Right ventricle myocardium superior (tissue), 1 donor: ENCODE results near the gene ALDH1L1. TPM values are rescaled to one million over a fixed set of nuclear protein-coding genes. Genes with fewer than 3 reads are reported as not detected.

Source experiments
- ATAC-seq: fragments of 200-7000 bp; cut with Tn5 transposase; one replicate; pipeline ENCODE4 v1.9.1; 2020; ENCODE audit warnings: mild to moderate bottlenecking; ENCODE audit not compliant: poor library complexity
- DNase-seq: peaks from one replicate; pipeline ENCODE4 v3.0.0-alpha.2; 2020
- intact Hi-C: fragments of 100-400 bp; cut with DNase I; formaldehyde crosslinking; loops from one replicate; pipeline ENCODE4 v1.11.2; 2022
- total RNA-seq: library from RNA; stranded (reverse); fragmentation: NEBNext Ultra II Directional; extraction: Animal tissue kit (Norgen Biotek cat#: 25700); gene quantifications from one replicate; pipeline ENCODE4 v1.2.1, GENCODE V29; 2021
- donor health status: DM: no; HTN: yes; CAD: no; lungs with severe emphysema.

The ALDH1L1 gene
- total RNA-seq, 1 donor from 2014 or later, result 21.5 TPM

DNA sequence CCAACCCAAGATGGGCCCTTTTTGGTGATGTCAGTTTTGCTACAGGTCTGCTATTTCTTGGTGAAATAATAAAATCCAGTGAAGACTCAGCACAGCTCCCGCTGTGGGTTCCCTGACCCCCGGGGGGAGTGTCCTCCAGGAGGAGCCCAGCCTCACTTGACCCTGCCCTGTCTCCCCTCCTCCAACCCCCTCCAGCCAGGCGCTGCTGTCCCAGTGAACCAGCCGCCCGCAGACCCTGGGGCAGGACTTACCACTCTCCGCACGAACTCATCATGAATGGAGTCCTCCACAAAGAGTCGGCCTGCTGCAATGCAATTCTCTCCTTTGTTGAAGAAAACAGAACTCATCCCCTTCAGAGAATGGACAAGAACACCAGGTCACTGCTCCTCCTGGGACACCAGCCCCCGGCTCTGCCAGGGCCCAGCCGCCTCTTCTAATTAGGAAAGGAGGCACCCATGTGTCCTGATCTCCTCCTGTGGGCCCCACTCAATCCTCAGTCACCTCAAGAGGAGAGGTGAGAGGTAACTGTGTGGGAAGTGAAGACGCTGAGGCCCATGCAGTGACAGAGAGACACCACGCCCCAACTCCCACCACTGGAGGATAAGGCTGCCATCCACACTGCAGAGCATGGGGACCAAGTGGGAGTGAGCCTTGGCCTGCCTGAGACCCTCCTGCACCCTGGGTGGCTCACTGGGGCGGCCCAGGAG is 67.7 kb downstream of the ALDH1L1 start:
- intact Hi-C loops, result no loop called here
- DNase-seq (no peak), ATAC-seq (no peak)

DNA sequence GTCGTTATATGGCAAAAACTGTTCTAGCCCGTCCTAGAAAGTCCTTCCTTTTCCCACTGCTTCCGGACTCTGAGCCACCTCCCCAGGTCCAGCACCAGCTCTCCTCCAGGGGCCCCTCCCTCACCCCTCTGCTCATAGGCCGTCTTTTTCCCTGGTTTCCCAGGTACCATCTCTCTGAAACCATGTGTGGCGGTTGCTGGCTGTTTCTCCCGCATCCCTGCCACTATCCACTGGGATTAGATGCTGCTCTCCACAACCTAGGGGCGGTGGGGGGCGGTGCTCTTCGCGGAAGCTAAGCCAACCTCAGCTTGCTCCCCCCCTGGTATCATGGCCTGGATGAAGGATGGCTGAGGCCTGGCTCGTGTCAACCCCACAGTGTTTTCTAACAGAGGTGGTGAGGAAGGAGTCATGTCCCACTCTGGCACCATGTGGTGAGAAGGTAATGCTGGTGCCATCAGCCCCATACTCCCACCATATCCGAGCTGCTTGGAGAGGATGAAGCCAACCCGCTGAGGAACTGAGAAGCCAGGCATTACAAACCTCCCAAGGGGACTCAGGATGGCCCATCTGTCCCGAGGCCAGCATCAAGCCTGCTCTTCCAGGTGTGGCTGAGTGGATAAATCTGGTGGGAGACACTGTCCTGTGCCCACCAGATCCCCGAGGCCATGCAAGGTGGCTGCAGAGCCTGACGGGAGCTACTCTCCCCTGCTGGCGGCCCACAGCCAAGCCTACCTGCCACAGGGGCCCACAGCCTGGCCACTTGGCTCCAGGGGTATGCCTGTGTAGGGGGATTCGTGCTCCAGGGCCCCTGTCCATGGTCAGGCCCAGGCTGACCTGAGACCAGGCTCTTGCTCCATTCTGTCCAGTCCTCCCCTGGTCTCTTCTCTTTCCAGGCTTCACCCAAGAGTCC is 68.6 kb downstream of the ALDH1L1 start:
- no peak for DNase-seq
- no peak for ATAC-seq

DNA sequence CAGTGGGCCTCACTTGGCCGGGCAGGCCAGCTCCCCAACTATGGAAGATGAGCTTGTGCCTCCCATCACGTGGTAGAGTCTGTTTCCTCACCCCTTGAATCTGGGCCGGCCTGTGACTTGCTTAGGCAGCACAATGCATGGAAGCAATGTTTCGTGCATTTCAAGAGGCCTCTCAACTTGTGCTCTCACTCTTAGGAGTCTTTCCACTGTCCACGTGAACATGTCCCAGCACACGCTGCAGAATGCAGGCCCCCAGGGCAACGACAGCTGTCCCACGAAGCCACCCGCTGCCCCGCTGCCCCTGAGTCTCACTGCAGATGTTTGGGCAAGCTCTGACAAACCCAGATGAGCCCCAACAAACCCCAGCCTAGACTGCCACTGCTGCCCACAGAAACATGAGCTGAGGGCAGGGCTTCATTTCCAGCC is 69.2 kb downstream of the ALDH1L1 start:
- DNase-seq (no peak), ATAC-seq (no peak)
- intact Hi-C loops, result no loop called here

More for the DNA sequence above, 68.6 kb downstream of the ALDH1L1 start:
- intact Hi-C loops, result no loop called here

DNA sequence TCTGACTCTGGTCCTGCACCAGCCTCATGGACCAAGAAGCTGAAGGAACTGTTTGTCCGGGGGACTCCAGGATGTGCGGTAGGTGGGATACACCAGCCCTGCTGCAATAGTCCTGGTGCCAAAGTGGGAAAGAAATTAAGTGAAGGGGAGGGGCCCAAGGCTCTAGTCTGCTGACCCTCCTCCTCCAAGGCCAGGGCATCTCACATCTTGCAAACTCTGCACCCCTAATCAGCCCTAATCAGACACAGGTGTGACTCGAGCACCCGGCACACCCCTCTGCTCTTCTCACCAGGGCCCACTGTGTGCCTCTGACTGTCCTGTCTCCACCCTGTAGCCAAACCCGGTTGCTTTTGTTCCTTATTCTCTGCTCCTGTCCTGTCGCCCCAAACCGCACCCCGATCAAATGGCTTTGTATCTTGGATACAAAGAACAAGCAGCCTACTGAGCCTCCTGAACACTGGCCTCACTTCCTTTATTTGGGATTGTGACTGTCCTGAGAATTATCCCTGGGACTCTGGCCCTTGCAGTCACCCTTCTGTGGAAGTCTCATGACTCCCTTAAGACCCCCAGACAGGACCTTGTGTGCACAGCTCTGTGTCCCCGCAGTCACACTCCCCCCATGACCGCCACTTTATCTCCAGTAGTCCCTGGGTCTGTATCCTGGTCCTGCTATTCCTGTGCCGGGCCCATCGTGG is 69.8 kb downstream of the ALDH1L1 start:
- no peak for ATAC-seq
- intact Hi-C loops, result no loop called here
- no peak for DNase-seq

DNA sequence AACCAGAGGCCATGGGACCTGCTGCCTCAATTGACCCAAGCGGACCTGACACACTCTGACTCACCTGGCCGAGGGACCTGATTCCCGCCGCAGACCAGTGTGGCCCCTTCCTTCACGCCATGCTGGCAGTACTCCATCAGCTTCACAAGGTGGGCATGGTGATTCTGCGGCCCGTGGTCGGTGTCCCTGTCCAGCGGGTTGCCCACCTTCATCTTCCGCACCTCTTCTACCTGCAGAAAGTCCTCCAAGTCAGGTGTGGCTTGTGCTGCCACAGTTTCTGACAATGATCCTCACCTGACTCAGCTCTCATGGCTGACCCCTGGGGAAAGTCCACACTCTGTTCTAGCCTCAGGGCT is 70.5 kb downstream of the ALDH1L1 start:
- intact Hi-C loops, result no loop called here
- DNase-seq (no peak), ATAC-seq (no peak)

DNA sequence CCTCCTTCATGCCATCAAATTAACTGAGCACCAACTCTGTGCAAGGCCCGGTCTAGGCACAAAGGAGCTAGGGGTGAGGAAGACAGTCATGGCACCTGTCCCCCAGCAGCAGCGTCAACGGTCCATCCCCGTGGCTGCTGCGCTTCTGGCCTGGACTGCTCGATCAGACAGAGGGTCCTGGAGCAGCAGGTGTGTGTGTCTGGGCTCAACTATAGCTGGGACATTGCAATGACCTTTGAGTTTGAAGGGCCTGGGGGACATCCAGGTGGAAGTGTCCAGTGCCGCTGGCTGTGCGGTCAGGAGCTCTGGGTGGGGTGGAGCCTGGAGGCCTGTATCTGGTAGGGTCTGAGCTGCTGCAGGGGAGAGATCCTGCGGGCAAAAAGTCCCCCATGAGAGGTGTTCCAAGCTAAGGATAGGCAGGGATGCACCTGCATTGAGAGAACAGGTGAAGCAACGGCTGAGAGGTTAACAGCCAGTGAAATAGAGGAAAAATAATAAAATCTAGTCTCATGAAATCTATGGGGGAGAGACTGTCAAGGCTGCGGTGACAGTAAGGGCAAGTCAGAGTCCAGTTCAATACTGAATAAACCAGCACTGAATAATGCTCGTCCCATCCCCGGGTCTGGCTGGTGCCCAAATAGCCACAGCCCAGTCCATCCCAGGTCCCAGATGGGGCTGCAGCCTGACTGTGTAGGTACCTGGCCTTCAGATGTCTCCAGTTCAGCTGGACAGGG is 71.1 kb downstream of the ALDH1L1 start:
- intact Hi-C loops, result no loop called here
- DNase-seq, result no peak

DNA sequence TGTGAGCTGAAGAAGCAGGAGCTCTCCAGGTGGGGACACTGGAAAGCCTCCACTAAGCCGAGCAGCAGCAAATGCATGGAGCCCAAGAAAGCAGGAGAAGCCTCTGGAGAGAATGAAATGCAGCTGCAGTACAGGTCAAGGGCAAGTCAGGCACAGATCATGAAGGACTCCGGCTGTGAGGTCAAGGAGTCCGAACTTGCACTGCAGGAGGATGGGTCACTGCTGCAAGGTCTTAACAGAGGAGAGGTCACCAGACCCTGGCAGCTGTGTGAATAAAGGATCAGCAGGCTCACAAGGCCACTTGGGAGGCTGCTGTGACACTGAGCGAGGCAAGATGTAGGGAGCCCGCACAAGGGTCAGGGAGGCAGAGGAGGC is 71.7 kb downstream of the ALDH1L1 start:
- intact Hi-C loops, result no loop called here
- ATAC-seq (no peak), DNase-seq (no peak)

More for the DNA sequence above, 71.1 kb downstream of the ALDH1L1 start:
- no peak for ATAC-seq

DNA sequence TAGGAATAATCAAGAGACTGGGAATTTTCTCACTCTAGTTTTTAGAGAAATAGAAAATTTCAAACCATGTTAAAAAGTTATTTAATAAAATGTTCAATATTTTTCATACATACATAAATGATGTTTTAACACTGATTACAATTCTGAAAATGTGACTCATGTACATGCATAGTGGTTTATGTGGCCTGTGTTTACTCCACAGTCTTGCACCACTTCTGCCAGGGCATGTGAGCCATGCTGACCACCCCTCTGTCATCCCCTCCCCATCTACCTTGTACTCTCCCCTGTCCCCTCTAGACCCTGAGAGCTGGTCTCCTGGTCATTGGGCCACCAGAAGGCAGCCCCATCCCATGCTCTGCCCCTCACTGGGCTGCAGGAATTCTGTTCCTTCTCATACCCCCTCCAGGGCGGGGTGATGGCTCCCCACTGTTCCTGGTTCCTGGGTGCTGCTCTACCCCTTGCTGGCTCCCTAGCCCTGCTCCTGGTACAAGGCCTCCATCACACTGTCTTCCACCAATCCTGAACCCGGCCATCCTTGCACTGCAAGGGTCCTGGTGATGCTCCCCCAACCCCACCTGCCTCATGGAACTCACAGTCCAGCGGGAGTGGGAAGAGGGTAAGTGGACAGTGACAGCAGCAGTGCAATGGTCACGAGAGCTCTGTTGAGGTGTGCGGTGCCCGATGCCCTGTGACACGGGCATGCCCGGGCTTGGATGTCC is 72.3 kb downstream of the ALDH1L1 start:
- ATAC-seq (no peak), DNase-seq (no peak)
- intact Hi-C loops, result no loop called here

DNA sequence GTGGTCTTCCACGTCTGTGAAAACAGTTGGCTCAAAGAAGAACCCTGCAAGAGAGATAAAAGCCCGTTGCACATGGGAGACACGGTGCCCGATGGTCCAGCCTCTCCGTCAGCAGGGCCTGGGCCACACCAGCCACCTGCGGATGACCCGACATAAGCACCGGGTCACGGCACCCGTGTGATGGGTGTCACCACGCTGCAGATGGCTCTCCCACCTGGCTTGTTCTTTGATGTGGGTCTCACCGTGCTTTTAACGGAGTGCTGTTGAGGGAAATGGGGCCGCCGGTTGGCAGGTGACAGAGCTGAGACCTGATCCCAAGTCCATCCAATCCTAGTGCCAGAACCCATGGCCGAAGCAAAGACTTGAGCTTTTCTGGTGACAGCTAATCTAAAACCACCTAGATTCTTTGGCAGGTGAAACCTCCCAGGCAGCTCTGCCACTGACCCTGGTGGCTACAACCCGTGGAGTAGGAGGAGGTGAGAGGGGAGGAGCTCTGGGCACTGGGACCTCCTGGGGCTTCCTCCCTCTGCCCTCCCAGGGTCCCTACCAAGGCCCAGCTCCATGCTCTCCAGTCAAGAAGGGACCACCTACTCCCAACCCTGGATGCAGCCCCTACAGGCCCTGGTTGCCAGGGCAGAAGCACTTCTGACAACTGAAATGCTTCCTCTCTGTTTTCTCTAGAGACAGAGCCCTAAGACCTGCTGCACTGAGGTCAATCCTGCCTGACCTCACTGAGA is 73.0 kb downstream of the ALDH1L1 start:
- no peak for DNase-seq

DNA sequence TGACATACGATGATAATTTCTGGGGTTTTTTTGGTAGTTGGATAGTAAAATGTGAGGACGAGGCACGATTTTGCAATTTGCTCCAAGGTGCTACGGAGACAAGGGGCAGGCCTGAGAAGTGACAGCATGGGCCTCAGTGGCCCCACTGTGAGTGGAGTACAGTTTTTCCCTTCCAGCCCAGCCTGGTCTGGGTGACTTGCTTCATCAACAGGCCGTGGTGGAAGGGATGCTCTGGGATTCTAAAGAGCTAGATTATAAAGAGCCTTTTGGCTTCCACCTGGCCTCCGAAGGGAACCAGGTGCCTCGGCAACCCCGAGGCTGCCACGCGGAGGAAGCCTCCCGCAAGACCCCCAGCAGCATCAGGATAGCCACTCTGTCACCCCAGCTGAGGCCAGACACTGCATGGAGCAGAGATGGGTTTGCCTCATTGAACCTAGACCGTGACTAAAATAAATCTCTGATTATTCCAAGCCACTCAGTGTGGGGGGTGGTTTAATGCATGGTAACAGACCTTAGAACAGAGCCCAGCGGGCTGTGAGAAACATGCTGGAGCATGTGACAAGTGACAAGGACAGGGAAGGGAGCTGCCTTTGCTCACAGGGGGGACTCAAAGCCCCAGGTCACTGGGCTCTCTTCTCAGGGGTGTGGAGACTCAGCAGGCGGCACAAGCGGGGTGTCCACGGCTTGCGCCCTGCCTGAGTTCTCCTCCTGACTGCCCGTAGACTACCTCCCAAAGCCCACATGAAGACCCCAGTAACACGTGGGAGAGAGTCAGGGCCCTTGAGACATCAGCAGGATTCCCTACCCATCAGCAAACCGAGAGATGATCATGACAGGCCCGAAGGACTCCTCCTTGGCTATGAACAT is 73.8 kb downstream of the ALDH1L1 start:
- ATAC-seq, result no peak
- intact Hi-C loops, result no loop called here
- DNase-seq, result no peak

More for the DNA sequence above, 73.0 kb downstream of the ALDH1L1 start:
- ATAC-seq, result no peak
- intact Hi-C loops, result no loop called here

DNA sequence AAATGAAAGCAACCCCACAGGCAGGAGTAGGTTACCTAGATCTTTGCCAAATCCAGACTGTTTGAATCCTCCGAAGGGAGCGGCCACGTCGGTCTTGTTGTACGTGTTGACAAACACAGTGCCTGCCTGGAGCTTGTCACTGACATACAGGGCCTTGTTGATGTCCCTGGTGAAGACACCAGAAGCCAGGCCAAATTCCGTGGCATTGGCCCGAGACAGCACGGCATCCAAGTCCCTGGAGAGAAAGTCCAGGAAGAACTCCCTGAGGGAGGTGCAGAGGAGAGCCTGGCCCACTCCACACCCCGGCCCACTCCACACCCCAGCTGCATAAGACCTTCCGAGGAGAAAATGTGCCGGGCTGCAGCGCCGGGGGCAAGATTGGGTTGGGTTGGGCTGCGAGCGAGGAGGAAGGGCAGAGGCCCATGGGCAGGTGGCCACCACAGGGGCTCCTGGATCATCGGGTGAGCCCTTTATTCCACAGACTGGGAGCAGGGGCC is 74.6 kb downstream of the ALDH1L1 start:
- DNase-seq (peak; percentile 24), ATAC-seq (no peak)
- intact Hi-C loops, result no loop called here

DNA sequence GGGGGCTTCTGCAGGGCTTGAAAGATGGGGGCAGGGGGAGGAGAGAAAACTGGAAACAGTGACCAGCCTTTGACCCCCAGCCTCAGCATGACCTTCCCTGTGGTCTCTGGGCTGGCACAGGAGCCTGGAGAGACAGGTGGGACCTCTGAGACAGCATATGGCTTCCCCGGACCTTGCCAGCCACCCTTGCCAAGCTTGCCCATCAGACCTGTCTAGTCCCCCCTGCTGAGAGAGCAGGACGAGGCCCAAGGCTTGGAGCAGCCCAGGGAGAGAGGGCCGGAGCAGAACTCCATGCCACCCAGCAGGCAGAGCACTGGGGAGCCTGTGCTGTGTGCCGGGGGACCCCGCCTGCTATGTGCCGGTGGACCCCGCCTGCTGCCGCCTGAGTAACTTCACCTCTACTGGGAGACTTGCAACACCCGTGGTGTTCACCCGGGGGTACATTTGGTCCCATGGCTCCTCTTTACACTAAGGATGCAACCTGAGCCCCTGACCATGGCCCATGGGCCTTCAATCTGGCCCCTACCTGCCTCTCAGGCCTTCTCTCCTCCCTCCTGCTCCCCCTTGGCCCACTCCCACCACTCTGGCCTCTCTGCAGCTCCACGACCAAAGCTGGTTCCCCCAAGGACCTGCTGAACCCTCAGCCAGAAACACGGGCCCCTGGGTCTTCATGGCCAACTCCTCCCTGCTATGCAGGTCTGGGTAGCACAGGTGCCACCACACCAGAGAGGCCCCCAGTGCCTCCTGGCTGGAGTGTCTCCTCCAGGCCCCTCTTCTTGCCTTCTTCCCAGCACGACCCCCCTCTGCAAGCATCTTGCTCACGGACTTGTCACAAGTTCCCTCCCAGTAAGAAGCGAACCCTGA is 75.4 kb downstream of the ALDH1L1 start:
- intact Hi-C loops, result no loop called here
- ATAC-seq, result no peak
- no peak for DNase-seq

DNA sequence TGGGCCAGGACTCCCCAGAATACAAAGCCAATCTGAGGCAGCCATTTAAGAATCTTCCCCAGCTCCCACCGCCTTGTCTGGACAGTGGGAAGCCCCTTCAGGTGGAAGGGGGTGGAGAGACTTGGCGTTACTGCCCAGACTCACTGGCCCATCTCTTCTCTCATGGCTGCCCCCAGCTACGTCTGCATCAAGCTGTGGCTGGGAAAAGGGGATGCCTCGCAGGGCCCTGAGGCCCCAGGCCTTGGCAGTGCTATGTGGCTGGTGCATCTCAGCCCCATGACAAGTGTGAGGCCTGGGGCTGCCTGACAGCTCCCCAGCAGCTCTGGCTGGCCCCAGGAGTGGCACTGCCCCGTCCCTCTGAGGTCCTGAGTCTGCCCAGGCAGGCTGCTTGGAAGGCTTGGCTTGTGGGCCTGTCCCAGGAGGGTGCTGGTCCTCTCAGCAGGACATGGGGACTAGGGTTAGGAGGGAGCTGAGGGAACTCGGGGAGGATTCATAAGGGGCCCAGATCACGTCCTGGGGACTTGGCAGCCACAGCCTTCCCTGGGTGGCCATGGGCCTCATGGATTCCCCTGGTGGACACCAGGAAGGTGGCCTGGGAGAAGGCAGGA is 76.3 kb downstream of the ALDH1L1 start:
- intact Hi-C loops, result no loop called here
- DNase-seq, result no peak
- no peak for ATAC-seq

DNA sequence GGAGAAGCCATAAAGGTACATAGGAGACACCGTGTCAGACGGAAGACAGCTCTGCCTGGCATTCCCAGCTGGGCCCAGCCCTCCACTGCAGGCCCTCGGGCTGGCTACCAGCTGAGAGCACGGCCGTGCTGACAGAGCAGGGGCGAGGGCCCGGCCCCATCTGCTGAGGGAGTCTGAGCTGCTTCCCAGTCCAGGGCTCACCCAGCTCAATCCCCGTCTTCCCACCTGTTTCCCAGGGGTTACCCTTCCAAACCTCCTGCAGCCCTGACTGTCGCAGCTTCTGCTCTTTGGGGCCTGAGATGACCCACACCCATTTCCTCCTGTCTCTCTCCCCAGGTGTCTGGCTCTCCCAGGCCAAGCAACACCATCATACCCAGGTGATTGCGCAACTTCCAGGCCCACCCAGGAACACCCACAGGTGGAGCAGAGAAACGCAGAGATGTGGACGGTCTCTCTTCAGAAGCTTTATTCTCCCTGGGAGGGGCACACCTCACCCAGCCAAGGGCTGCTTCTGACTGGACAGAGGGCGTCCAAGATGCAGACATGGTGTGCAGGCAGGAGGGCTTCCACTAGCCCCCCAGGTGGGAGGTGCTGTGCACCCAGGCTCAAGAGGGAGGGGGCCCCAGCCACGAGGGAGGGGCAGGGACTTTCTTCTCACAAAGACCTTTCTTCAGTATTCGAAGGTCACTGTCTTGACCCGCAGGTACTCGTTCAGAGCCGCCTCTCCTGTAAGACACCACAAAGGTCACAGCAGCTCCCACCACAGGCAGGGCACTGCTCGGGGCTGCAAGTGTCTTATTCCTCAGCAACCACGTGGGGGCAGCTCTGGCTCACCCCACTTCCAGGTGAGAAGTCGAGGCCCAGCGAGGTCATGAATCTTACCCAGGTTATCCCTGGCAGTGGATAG is 77.0 kb downstream of the ALDH1L1 start:
- ATAC-seq (no peak), DNase-seq (peak; percentile 34)
- intact Hi-C loops, result no loop called here
